Measurements from ENCODE around the gene OR8A1. TPM values are rescaled to one million over a fixed set of nuclear protein-coding genes. Genes with fewer than 3 reads are reported as not detected.

Gene OR8A1
- total RNA-seq, 6 experiments from 2014 or later: not detected

GRCh38 chr11:124612045-124612444 lies 42.2 kb downstream of the OR8A1 start:
- TF ChIP-seq CTCF (IDR thresholded peaks at IDR 0.05): no peak
- H3K4me3 Mint-ChIP-seq: no peak overlapping the region
- no peak for DNase-seq
- no peak overlapping the region for H3K27ac Mint-ChIP-seq
- no peaks in the 10 kb centered on the region for H3K4me1 Mint-ChIP-seq (ENCODE audit: low read depth)
- H3K9me3 Mint-ChIP-seq: no peaks in the 10 kb centered on the region
- H3K27me3 Mint-ChIP-seq (ENCODE audit: insufficient read depth): peaks cover 13% of the 10 kb centered on the region
- H3K36me3 Mint-ChIP-seq (ENCODE audit: low read depth): no peaks in the 10 kb centered on the region

DNA sequence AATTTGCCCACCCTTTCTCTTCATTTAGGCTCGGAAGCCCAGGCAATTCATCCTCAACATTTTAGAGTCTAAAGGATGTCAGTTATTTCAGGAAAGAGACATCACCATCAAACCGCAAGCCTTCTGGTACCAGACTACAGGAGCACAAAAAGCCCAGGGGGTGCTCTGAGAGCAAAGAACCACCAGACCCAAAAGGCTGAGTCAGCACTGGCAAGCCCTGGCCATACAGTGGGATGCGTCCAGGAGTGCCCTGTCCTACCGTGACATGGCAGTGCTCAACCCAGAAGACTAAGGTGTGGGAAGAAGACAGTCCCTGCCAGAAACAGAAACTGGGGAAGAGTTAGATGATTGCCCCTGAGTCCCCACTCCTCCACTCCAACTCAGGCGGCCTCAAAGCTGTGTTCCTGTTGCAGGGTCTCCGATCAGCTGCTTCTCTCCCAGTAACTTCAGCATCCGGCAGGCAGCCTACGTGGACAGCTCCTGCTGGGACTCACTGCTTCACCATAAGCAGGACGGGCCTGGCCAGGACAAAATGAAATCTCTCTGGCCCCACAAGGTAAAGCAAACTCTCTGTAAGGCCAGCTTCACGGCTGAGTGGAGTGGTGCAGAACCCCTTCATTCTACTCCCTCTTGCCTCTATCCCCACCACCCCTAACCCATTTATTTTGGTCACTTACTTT lies 42.9 kb downstream of the OR8A1 start:
- DNase-seq: no peak
- Mint-ChIP-seq H3K27ac (no peak overlapping the region), H3K9me3 (no peaks in the 10 kb centered on the region), H3K36me3 (ENCODE audit: low read depth) (no peaks in the 10 kb centered on the region), H3K4me3 (no peak overlapping the region), H3K27me3 (ENCODE audit: insufficient read depth) (peaks cover 19% of the 10 kb centered on the region), H3K4me1 (ENCODE audit: low read depth) (no peaks in the 10 kb centered on the region)
- no peak for TF ChIP-seq CTCF (IDR thresholded peaks at IDR 0.05)

DNA sequence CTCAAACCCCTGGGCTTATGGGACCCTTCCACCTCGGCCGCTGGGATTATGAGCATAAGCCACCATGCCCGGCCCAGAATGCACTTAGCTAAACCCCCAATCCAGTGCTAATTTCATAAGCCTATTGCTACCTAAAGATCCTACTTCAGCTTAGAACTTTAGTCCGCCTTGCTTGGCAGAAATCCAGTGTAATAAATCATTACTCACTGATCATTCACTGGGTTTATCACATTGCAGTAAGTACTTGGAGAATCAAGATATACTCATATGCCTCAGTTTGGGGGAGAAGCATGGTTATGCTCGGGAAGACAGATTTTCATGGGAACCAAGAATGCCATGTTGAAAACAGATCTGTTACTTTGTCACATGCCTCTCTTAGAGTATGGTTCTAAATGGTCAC lies 49.1 kb downstream of the OR8A1 start:
- Mint-ChIP-seq H3K27me3 (ENCODE audit: insufficient read depth) (peaks cover 26% of the 10 kb centered on the region), H3K36me3 (ENCODE audit: low read depth) (no peaks in the 10 kb centered on the region), H3K4me3 (no peak overlapping the region), H3K9me3 (no peaks in the 10 kb centered on the region), H3K27ac (no peak overlapping the region), H3K4me1 (ENCODE audit: low read depth) (peaks cover 12% of the 10 kb centered on the region)
- TF ChIP-seq CTCF (IDR thresholded peaks at IDR 0.05): no peak
- no peak for DNase-seq

Other genes with a start within 250 kb of the OR8A1 start
- gene OR8D2, start 249.8 kb upstream of the OR8A1 start, total RNA-seq (2021; fragmentation: NEBNext Ultra II Directional; extraction: Animal tissue kit (Norgen Biotek cat#: 25700)): not detected
- not detected for gene OR8B2, start 185.5 kb upstream of the OR8A1 start, total RNA-seq (2021; fragmentation: NEBNext Ultra II Directional; extraction: Animal tissue kit (Norgen Biotek cat#: 25700))
- gene OR8B3, start 171.0 kb upstream of the OR8A1 start, total RNA-seq (2021; fragmentation: NEBNext Ultra II Directional; extraction: Animal tissue kit (Norgen Biotek cat#: 25700)): not detected
- not detected for gene OR8B4, start 145.1 kb upstream of the OR8A1 start, total RNA-seq (2021; fragmentation: NEBNext Ultra II Directional; extraction: Animal tissue kit (Norgen Biotek cat#: 25700))
- gene OR8B8, start 124.3 kb upstream of the OR8A1 start, total RNA-seq (2021; fragmentation: NEBNext Ultra II Directional; extraction: Animal tissue kit (Norgen Biotek cat#: 25700)): not detected
- gene OR8B12, start 26.3 kb upstream of the OR8A1 start, total RNA-seq (2021; fragmentation: NEBNext Ultra II Directional; extraction: Animal tissue kit (Norgen Biotek cat#: 25700)): not detected
- gene PANX3, start 41.4 kb downstream of the OR8A1 start, total RNA-seq (2021; fragmentation: NEBNext Ultra II Directional; extraction: Animal tissue kit (Norgen Biotek cat#: 25700)): not detected
- gene TBRG1, start 52.9 kb downstream of the OR8A1 start, total RNA-seq (2021; fragmentation: NEBNext Ultra II Directional; extraction: Animal tissue kit (Norgen Biotek cat#: 25700)): 10 to 100 TPM; 18.8 to 25.9 (median 24.1) TPM
- 10 to 100 TPM in 5 of 6 experiments, 1 to 10 TPM in 1; 9.2 to 14.4 (median 11.3) TPM for gene SIAE, start 103.7 kb downstream of the OR8A1 start, total RNA-seq (2021; fragmentation: NEBNext Ultra II Directional; extraction: Animal tissue kit (Norgen Biotek cat#: 25700))
- 10 to 100 TPM in 1 of 6 experiments, 1 to 10 TPM in 5; 5.0 to 10.2 (median 9.1) TPM for gene SPA17, start 103.9 kb downstream of the OR8A1 start, total RNA-seq (2021; fragmentation: NEBNext Ultra II Directional; extraction: Animal tissue kit (Norgen Biotek cat#: 25700))
- 1 to 10 TPM; 3.8 to 6.5 (median 5.4) TPM for gene NRGN, start 169.9 kb downstream of the OR8A1 start, total RNA-seq (2021; fragmentation: NEBNext Ultra II Directional; extraction: Animal tissue kit (Norgen Biotek cat#: 25700))
- gene VSIG2, start 182.3 kb downstream of the OR8A1 start, total RNA-seq (2021; fragmentation: NEBNext Ultra II Directional; extraction: Animal tissue kit (Norgen Biotek cat#: 25700)): under 1 TPM in 1 of 6 experiments, not detected in 5; 0.14 TPM
- under 1 TPM in 3 of 6 experiments, not detected in 3; 0.11 to 0.14 (median 0.12) TPM for gene ESAM, start 192.3 kb downstream of the OR8A1 start, total RNA-seq (2021; fragmentation: NEBNext Ultra II Directional; extraction: Animal tissue kit (Norgen Biotek cat#: 25700))
- 1 to 10 TPM; 4.4 to 7.1 (median 5.8) TPM for gene MSANTD2, start 230.4 kb downstream of the OR8A1 start, total RNA-seq (2021; fragmentation: NEBNext Ultra II Directional; extraction: Animal tissue kit (Norgen Biotek cat#: 25700))

All from HFFc6 (cell line).